NCI-H1048 (cell line): Measurements from ENCODE around the gene KCND2.
"Not testable (repeated sequence)": the region's sequence is repeated elsewhere in the genome, so short reads cannot be mapped to it uniquely, and the experiment has no call there.

Experiments
- DNase-seq: peaks from one replicate; lab custom pipeline; 2025; lab: John Stamatoyannopoulos, UW

Gene KCND2

DNA sequence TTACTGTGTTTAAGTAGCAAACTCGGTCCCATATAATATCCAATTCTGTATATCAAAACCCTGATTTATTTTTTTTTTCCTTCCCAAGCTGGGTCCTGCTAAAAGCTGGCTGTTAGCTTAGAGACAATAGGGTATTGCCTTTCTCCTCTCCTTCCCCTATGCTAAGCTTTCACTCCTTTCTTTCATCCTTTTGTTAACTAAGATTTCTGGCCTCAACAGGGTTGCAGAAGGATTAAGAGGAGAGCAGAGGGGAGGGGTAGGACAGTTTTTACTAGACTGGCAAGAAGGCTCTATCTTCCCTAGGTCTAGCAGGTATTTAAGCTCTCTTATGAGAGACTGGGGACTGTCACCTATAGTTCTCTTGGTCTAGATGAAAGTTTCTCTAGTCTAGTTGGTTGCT lies 229.2 kb downstream of the KCND2 start:
- no peak for DNase-seq

DNA sequence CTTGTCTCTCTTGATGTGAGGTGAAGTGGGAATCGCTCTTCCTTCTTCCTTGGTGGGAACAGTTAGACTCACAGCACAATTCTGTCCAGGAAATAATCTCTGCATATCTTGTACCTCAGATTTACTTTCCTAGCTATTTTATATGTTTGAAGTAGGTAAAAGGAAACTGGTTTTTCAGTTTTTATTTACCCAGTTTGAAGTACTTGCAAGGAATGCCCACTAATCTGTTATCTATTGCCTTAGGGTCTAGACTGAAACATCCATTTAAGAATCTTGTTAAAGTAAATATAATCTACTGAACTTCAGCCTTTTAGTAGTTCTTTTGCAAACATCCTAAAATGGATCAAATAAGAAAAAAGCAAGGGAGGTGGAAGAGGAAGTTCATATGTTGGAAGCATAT lies 229.8 kb downstream of the KCND2 start:
- no peak for DNase-seq

DNA sequence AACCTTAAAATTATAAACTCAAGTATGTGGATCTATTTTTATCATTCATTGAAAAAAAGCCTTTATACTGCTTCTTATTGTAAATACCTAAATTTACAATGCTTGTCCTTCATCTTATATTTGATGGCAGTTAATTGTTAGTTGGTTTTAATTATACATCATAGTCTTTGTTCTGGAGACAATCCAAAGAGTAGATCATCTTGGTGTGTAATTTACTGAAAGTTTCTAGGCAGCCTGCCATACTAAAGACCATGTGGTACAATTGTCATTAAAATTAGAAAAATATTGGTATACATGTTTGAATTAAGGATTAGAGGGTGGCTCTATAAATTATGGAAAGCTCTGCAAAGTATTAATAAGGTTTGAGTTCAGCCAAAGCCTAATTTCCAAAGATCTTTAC lies 231.4 kb downstream of the KCND2 start:
- no peak for DNase-seq

DNA sequence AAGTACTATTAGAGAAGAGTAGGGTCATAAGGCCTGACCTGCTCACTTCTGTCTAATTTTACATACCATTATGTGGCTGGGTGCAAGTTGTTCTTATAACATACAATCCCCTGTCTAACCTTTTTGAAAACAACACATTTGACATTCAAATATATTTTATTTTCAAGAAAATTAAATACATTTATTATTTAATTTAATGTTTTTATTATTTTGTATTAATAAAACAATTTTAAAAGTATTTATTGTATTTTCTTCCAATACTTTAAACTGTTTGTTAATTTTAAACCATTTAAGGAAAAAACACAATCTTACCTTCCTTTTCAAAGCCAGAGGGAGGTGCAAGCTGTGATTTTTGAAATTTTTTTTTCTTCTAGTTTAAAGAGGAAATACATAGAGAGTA lies 232.8 kb downstream of the KCND2 start:
- DNase-seq, result no peak

DNA sequence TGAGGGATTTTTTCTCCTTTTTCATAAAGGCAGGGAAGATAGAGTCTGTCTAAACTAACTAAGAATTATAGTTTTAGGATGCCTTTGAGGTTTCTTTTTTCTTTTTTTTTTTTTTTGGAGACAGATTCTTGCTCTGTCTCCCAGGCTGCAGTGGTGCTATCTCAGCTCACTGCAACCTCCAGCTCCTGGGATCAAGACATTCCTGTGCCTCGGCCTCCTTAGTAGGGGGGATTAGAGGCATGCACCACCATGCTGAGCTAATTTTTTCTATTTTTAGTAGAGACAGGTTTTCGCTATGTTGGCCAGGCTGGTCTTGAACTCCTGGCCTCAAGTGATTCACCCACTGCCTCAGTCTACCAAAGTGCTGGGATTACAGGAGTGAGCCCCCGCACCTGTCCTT lies 239.7 kb downstream of the KCND2 start:
- DNase-seq, result no peak

DNA sequence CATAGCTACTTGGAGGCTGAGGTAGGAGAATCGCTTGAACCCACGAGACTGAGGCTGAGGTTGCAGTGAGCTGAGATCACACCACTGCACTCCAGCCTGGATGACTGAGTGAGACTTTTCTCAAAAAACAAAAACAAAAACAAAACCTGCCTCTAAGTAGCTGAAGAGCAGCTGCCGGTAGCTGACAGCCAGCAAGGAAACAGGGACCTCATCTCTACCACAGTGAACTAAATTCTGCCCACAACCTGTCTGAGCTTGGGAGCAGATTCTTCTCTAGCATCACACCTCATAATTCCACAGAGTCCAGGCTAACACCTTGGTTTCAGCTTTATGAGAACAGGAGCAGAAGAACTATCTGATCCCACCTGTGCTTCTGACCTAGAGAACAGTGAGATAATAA lies 246.2 kb downstream of the KCND2 start:
- DNase-seq, result no peak

- DNase-seq, result no peak
These were observed 249.1 kb downstream of the KCND2 start for GRCh38 chr7:120521761-120522737.

DNA sequence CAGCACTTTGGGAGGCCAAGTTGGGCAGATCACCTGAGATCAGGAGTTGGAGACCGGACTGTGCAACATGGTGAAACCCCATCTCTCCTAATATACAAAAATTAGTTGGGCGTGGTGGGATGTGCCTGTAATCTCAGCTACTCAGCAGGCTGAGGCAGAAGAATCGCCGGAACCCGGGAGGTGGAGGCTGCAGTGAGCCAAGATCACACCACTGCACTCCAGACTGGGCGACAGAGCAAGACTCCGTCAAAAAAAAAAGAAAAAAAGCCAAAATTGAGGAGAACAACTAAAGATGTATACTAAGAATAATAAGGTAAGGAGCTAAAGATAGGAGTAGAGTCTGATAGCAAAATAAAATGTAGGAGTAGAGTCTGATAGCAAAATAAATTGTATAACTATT lies 251.0 kb downstream of the KCND2 start:
- DNase-seq, result no peak

GRCh38 chr7:120526902-120527509 lies 254.0 kb downstream of the KCND2 start:
- no peak for DNase-seq

DNA sequence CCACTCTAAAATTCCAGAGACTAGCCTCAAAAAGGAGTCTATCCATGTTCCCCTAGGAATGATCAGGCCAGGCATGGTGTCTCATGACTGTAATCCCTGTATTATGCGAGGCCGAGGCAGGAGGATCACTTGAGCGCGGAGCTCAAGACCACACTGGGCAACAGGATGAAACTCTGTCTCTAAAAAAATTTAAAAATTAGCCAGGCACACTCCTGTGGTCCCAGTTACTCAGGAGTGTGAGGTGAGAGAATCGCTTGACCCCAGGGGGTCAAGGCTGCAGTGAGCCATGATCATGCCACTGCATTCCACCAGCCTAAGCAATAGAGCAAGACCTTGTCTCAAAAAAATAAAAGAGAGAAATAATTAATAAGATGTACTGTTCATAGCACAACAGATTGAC lies 256.8 kb downstream of the KCND2 start:
- DNase-seq, result no peak

- DNase-seq, result no peak
These were observed 265.4 kb downstream of the KCND2 start for GRCh38 chr7:120538335-120538734.

- DNase-seq, result no peak
These were observed 266.3 kb downstream of the KCND2 start for GRCh38 chr7:120539321-120539720.

- no peak for DNase-seq
These were observed 274.6 kb downstream of the KCND2 start for GRCh38 chr7:120547605-120548004.

DNA sequence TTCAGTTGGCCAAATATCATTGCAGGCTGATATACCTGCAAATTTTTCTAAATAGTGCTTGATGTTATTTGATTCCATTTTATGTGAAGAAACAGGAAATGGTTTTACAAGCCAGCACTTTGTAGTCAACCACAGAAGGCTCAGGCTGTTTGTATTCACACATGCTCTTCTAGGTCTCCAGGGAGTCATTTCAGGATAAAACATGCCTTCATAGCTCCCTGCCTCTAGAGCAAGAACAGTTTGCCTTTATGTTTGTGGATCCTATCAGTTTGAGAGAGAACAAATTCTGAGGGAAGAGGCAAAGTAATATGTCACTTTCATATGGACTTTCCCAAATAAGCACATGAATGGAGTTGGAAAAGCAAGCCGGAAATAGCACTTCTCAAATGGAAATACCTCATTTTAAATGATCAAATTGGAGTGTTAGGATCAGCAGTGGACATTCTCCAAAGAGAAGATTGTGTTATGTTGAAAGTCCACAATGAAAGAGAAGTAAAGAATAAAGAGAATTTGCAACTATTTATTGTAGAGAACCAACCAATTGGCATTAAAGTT lies 277.6 kb downstream of the KCND2 start:
- DNase-seq, result no peak

- DNase-seq, result no peak
These were observed 280.5 kb downstream of the KCND2 start for GRCh38 chr7:120553491-120553890.

DNA sequence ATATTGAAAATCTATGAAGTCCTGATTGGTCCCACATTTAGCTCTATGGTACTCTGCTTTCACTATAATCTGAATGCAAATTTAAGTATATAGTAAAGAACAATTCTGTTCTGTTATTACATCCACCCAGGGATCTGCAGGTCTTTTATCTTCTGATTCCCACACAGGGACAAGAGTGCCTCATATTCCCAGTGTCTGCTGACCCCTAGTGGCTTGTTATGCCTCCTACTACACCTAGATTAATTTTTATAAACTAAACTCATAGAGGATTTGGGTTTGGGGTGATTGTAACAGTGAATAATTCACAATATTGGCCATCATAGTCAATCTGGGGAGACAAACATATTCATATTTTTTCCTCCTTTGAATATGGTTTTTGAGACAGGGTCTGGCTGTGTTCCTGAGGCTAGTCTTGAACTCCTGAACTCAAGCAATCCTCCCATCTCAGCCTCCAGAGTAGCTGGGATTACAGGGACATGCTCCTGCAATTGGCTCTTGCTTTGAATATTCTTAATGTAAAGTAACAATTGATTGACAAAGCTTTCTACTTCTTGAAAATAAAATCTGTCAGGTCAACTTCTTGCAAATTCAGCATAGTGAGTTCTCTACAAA lies 282.1 kb downstream of the KCND2 start:
- peak; percentile 70 for DNase-seq

GRCh38 chr7:120564145-120564544 lies 291.2 kb downstream of the KCND2 start:
- no peak for DNase-seq

- DNase-seq, result no peak
These were observed 294.2 kb downstream of the KCND2 start for GRCh38 chr7:120567204-120567603.

GRCh38 chr7:120578657-120579056 lies 305.7 kb downstream of the KCND2 start:
- DNase-seq, result not testable (repeated sequence)

DNA sequence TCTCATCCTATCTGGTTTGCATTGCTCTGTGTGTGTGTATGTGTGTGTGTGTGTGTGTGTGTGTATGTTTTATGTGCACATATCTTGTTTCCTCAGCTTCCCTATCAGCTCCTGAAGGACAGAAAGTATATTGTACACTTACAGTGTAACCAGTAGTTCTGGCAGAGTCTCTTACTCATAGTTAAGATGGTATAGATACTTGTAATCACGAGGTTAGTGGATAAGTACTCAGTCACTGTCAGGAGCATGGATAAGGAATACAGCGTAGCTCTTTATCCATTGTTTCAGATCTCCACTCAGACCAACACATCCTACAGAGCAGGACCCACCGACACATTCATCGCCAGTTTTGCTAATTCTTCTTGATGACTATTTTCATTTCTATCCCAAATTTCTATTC lies 309.9 kb downstream of the KCND2 start:
- DNase-seq, result no peak

DNA sequence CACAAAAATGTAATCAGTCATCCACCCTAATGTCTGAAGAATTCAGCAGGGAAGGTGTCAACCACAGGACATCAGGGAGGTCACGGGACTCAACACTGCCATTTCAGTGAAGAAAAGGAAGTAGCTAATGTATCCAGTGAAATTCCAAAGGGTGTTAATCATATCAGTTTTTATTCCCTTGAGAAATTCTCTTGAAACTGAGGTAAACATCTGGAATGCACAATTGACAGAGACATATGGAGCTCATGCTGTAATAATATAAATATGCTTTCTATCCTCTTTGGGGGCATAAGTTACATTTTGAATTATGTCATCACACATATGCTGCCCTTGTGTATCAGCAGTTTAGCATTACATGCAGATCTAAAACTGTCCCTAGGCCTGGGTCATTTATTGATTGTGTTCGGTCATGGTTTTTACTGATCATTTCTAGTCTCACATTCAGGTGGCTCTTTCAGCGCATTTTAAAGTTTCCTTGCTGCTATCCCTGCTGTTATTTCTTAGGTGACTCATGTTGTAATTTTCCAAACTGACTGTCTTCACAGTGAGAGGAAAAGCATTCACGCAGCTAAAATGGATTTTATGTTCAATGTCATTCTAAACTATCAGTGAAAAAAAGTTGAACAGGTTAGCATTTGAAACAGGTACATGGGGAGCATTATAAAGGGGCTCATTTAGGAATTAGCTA lies 311.1 kb downstream of the KCND2 start:
- no peak for DNase-seq

DNA sequence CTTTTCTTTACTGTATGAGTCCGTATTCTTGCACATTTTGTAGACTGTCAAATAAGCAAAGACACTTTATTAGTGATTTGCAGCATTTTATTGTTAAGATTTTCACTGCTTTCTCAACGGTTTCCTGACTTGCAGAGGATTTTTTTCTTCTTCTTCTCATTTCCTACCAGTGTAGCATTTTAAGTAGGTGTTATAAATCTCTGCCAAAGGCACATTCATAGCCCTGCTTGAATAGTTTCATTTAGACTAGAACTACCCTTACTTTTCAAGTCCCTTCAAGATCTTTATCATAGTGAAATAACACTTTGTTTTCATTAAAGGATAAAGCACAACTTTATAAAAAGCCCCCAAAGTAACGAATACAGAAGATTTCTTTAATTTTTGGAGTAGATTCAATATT lies 313.6 kb downstream of the KCND2 start:
- DNase-seq, result no peak
